K562 (cell line): ENCODE measurements around the gene SH3BGRL3. TPM values are rescaled to one million over a fixed set of nuclear protein-coding genes. Genes with fewer than 3 reads are reported as not detected.

Experiments
- BMI1 ChIP-seq: fragments of 150-350 bp; IDR thresholded peaks from 2 replicates; pipeline ENCODE4 v1.6.1; 2014; ENCODE audit warnings: low read length
- CBX8 ChIP-seq: fragments of 200-600 bp; sonication (generic); IDR thresholded peaks from 2 replicates; pipeline ENCODE4 v1.6.1; 2012; ENCODE audit warnings: borderline replicate concordance, mixed run types, low read depth, mild to moderate bottlenecking, moderate library complexity, mixed read lengths, low read length, control low read depth, inconsistent platforms; ENCODE audit not compliant: poor library complexity, severe bottlenecking; ENCODE audit errors: extremely low read depth
- DEAF1 ChIP-seq: fragments of 450-650 bp; formaldehyde crosslinking; IDR thresholded peaks from 2 replicates; pipeline ENCODE4 v1.4.0; 2020; ENCODE audit warnings: mild to moderate bottlenecking, moderate library complexity
- ETS2 ChIP-seq: IDR thresholded peaks from 2 replicates; pipeline ENCODE4 v1.6.1; 2016; ENCODE audit warnings: borderline replicate concordance, missing genetic modification characterization, mild to moderate bottlenecking, moderate library complexity, missing compliant biosample characterization; ENCODE audit not compliant: poor library complexity, severe bottlenecking
- HDAC1 ChIP-seq, 2 experiments: fragments of 450-650 bp; IDR thresholded peaks; 2 replicates each; pipeline ENCODE4 v1.6.1; 2016 to 2017; ENCODE audit warnings: inconsistent platforms in 1 of 2, mild to moderate bottlenecking in 1 of 2, moderate library complexity in 1 of 2
- HMGN3 ChIP-seq: IDR thresholded peaks from 2 replicates; pipeline ENCODE4 v1.6.1; 2011; ENCODE audit warnings: borderline replicate concordance, low read depth, mild to moderate bottlenecking, mixed read lengths, low read length; ENCODE audit not compliant: insufficient read length; ENCODE audit errors: extremely low read depth
- MIER1 ChIP-seq: fragments of 450-650 bp; IDR thresholded peaks from 2 replicates; pipeline ENCODE4 v1.6.1; 2016; ENCODE audit warnings: antibody characterized with exemption, mild to moderate bottlenecking, low read depth
- MYNN ChIP-seq, 2 experiments: sonication (generic); formaldehyde crosslinking in 1 of 2; IDR thresholded peaks; 2 replicates each; pipeline versions ENCODE4 v1.5.0 to v1.6.1; 2016 to 2020; ENCODE audit warnings: antibody characterized with exemption in 1 of 2, missing genetic modification reagents in 1 of 2
- NBN ChIP-seq: fragments of 450-650 bp; IDR thresholded peaks from 2 replicates; pipeline ENCODE4 v1.6.1; 2016; ENCODE audit warnings: low read depth, mild to moderate bottlenecking
- U2AF2 ChIP-seq: fragments of 200-400 bp; formaldehyde crosslinking; optimal IDR thresholded peaks from 2 replicates; pipeline ENCODE3; 2017; ENCODE audit warnings: low read depth, mild to moderate bottlenecking, low read length
- ZNF253 ChIP-seq: fragments of 250-450 bp; sonication (Bioruptor Pico); conservative IDR thresholded peaks from 2 replicates; pipeline ENCODE4 v1.6.1; 2021; ENCODE audit warnings: mild to moderate bottlenecking
- ZNF609 ChIP-seq: sonication (generic); formaldehyde crosslinking; IDR thresholded peaks from 2 replicates; pipeline ENCODE4 v1.8.1; 2023; ENCODE audit warnings: missing genetic modification reagents, mild to moderate bottlenecking, borderline replicate concordance
- polyA plus RNA-seq, 8 experiments: library from polyadenylated mRNA; depleted of rRNA in 4 of 8; stranded (reverse) in 5 of 8; unstranded in 3 of 8; fragments of >200 nt; fragmentation: Nextera tagmentation in 2 of 8; fragmentation: Illumina TruSeq in 1 of 8; extraction: Ambion mirVana in 2 of 8; extraction: Trizol in 1 of 8; gene quantifications; 2 replicates each; pipeline versions ENCODE4 v1.2.1 to v1.2.3, GENCODE V29; 2011 to 2014; ENCODE audit warnings: inconsistent platforms in 1 of 8, missing spikeins in 1 of 8
- total RNA-seq, 7 experiments: library from RNA; depleted of rRNA in 6 of 7; stranded (reverse); fragments of >200 nt in 6 of 7; fragmentation: Illumina TruSeq in 2 of 7; extraction: Trizol in 2 of 7; gene quantifications; 2 replicates each; pipeline versions ENCODE4 v1.2.1 to v1.2.3, GENCODE V29; 2011 to 2021; ENCODE audit warnings: low replicate concordance in 1 of 7
- TF ChIP-seq, protein P1 (sequence below), 2 experiments: fragments of 250-450 bp in 1 of 2; fragments of 450-650 bp in 1 of 2; sonication (Bioruptor Pico) in 1 of 2; IDR thresholded peaks; 2 replicates each; pipeline versions ENCODE4 v1.6.1 to v1.8.0; 2016 to 2021; ENCODE audit warnings: mild to moderate bottlenecking in 2 of 2, moderate library complexity in 2 of 2, missing compliant biosample characterization in 1 of 2, missing genetic modification characterization in 1 of 2

Gene SH3BGRL3
- total and polyA plus RNA-seq, 9 of the 15 experiments (the other 6 are each of a cell fraction or from before 2014, with no cell fraction given), result 30.3 to 140 (median 54.2) TPM

DNA sequence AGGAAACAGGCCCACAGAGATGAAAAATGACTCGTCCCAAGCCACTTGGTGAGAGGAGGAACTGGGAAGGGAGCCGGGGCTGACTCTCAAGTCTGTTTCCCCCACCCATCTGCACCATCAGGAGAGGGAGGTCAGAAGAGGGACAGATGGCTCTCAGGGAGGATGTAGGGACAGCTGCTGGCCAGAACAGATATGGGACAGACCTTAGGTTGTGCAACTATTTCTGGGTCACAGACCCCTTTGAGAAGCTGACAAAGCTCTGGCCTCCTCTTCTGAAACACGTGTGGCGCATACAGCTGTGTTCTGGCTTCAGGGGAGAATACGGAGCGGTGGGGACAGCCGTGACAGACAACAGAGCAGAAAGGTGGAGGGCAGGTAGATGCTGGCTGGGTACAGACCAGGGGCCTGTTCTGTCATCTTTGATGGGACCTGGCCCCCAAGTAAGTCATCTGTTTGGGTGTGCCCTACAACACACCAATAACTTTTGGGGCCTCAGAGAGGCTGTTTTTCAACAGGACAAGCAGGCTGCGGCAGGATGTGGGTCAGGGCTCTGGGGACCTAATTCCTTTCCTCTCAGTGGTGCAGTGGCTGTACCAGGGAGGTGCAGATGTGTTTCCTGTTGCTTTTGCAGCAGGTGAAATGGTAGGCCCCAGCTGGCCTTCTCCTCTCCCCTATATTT lies 7.3 kb downstream of the SH3BGRL3 start (continued):
- peak; percentile 79 for TF ChIP-seq ZNF609 (CRISPR knock-in tag)
- peak; percentile 87; the same call in 1 of the 2 replicates for TF ChIP-seq NBN
- TF ChIP-seq CBX8, result no peak
- TF ChIP-seq HDAC1 (IDR thresholded peaks at IDR 0.05), result peak in 1 of 2 experiments; percentile 92; a peak in 2 of 4 replicates
- TF ChIP-seq, protein P1, sequence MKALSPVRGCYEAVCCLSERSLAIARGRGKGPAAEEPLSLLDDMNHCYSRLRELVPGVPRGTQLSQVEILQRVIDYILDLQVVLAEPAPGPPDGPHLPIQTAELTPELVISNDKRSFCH (CRISPR knock-in tag; IDR thresholded peaks at IDR 0.05), result no peak
- TF ChIP-seq, protein P1 (tag; IDR thresholded peaks at IDR 0.05), result peak; percentile 90
- TF ChIP-seq MYNN (IDR thresholded peaks at IDR 0.05), result peak; percentile 79
- no peak for TF ChIP-seq MYNN (CRISPR knock-in tag; IDR thresholded peaks at IDR 0.05)
- no peak for TF ChIP-seq DEAF1 (CRISPR knock-in tag)
- TF ChIP-seq BMI1, result no peak
- no peak for TF ChIP-seq MIER1
- TF ChIP-seq HMGN3, result no peak
- TF ChIP-seq ETS2 (tag), result no peak
- TF ChIP-seq ZNF253 (CRISPR knock-in tag), result no peak
- TF ChIP-seq U2AF2, result no peak
